Astrocyte (in vitro differentiated cells and primary cell): ENCODE measurements around the gene CELF6.

Source experiments
- EZH2 ChIP-seq: IDR thresholded peaks from 2 replicates; pipeline ENCODE4 v1.6.1; 2012; ENCODE audit warnings: mild to moderate bottlenecking, low read length, inconsistent platforms; ENCODE audit not compliant: insufficient read depth
- TF ChIP-seq, protein P1 (sequence below): IDR thresholded peaks from 2 replicates; pipeline ENCODE4 v1.5.1; 2011; ENCODE audit warnings: low read depth, mild to moderate bottlenecking, inconsistent platforms, low read length, moderate library complexity; ENCODE audit not compliant: insufficient read depth

DNA sequence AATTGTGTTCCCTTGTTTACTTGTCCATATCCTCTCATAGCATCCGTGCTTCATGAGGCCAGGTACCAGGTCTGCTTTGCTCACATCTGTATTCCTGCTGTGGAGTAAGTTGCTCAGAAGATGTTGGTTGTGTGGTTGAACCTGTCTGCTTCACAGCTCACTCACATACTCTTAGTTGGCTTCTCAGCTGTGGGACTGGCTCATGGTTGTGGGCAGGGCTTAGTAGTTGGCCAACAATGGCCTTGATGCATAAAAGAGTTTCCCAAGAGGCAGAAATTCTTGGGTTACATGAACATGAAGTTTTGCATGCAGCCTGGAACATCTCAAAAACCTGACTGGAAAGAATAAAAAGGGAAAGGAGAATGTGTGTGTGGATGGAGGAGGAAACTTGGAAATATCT is 17.0 kb downstream of the CELF6 start:
- TF ChIP-seq, protein P1, sequence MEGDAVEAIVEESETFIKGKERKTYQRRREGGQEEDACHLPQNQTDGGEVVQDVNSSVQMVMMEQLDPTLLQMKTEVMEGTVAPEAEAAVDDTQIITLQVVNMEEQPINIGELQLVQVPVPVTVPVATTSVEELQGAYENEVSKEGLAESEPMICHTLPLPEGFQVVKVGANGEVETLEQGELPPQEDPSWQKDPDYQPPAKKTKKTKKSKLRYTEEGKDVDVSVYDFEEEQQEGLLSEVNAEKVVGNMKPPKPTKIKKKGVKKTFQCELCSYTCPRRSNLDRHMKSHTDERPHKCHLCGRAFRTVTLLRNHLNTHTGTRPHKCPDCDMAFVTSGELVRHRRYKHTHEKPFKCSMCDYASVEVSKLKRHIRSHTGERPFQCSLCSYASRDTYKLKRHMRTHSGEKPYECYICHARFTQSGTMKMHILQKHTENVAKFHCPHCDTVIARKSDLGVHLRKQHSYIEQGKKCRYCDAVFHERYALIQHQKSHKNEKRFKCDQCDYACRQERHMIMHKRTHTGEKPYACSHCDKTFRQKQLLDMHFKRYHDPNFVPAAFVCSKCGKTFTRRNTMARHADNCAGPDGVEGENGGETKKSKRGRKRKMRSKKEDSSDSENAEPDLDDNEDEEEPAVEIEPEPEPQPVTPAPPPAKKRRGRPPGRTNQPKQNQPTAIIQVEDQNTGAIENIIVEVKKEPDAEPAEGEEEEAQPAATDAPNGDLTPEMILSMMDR: no peak
- TF ChIP-seq EZH2: no peak
